Neuronal stem cell (in vitro differentiated cells): ENCODE data around the gene SIRPD.

Experiments used
- DNase-seq: peaks from one replicate; pipeline ENCODE4 v3.0.0-alpha.2; 2013; ENCODE audit warnings: low spot score
- H2AFZ ChIP-seq: one replicate; pipeline ENCODE4 v1.6.1; 2013; ENCODE audit warnings: mild to moderate bottlenecking, low read length, inconsistent platforms
- H2AK5ac ChIP-seq: 2 replicates; pipeline ENCODE4 v1.6.1; 2013; ENCODE audit warnings: low read depth, mild to moderate bottlenecking, inconsistent platforms, low read length, moderate library complexity, mixed read lengths
- H2BK120ac ChIP-seq: 2 replicates; pipeline ENCODE4 v1.6.1; 2013; ENCODE audit warnings: low read depth, mild to moderate bottlenecking, inconsistent platforms, low read length, moderate library complexity, mixed read lengths
- H2BK12ac ChIP-seq: one replicate; pipeline ENCODE4 v1.6.1; 2013; ENCODE audit warnings: low read length, inconsistent platforms
- H2BK15ac ChIP-seq: 2 replicates; pipeline ENCODE4 v1.6.1; 2013; ENCODE audit warnings: mild to moderate bottlenecking, low read length, inconsistent platforms, mixed read lengths
- H2BK5ac ChIP-seq: one replicate; pipeline ENCODE4 v1.6.1; 2013; ENCODE audit warnings: inconsistent platforms, mild to moderate bottlenecking, low read length, moderate library complexity
- H3K14ac ChIP-seq: one replicate; pipeline ENCODE4 v1.6.1; 2013; ENCODE audit warnings: low read length, inconsistent platforms
- H3K18ac ChIP-seq: 2 replicates; pipeline ENCODE4 v1.6.1; 2013; ENCODE audit warnings: low read length, inconsistent platforms
- H3K23ac ChIP-seq: 2 replicates; pipeline ENCODE4 v1.6.1; 2013; ENCODE audit warnings: low read depth, mild to moderate bottlenecking, mixed read lengths, low read length, inconsistent platforms; ENCODE audit not compliant: poor library complexity
- H3K27ac ChIP-seq: replicated peaks from 3 replicates; pipeline ENCODE4 v1.5.1; 2013; ENCODE audit warnings: low read length, inconsistent platforms
- H3K27me3 ChIP-seq, 3 experiments: 2 replicates each; pipeline ENCODE4 v1.6.1; 2013; ENCODE audit warnings: low read length in 3 of 3, mild to moderate bottlenecking in 2 of 3, inconsistent platforms in 1 of 3, low read depth in 1 of 3, mixed read lengths in 1 of 3, moderate library complexity in 1 of 3; ENCODE audit not compliant: control insufficient read depth in 3 of 3, insufficient read depth in 3 of 3
- H3K36me3 ChIP-seq, 2 donors: replicated peaks in 1 of 2; 2 replicates each; pipeline ENCODE4 v1.6.1; 2013; ENCODE audit warnings: low read length in 2 of 2; ENCODE audit not compliant: control insufficient read depth in 2 of 2, insufficient read depth in 2 of 2
- H3K4ac ChIP-seq: 2 replicates; pipeline ENCODE4 v1.6.1; 2013; ENCODE audit warnings: inconsistent platforms, mild to moderate bottlenecking, low read length, moderate library complexity
- H3K4me1 ChIP-seq, 2 donors: 1 replicate in 1 of 2; 2 replicates in 1 of 2; pipeline ENCODE4 v1.6.1; 2013; ENCODE audit warnings: low read length in 2 of 2, low read depth in 1 of 2; ENCODE audit not compliant: control insufficient read depth in 2 of 2, insufficient read depth in 1 of 2
- H3K4me2 ChIP-seq: one replicate; pipeline ENCODE4 v1.6.1; 2013; ENCODE audit warnings: mild to moderate bottlenecking, low read length, inconsistent platforms; ENCODE audit not compliant: insufficient read depth, poor library complexity, severe bottlenecking
- H3K4me3 ChIP-seq, 2 donors: 2 replicates each; pipeline ENCODE4 v1.5.1; 2013; ENCODE audit warnings: low read length in 2 of 2, mild to moderate bottlenecking in 2 of 2, inconsistent platforms in 1 of 2, moderate library complexity in 1 of 2
- H3K79me1 ChIP-seq: one replicate; pipeline ENCODE4 v1.6.1; 2013; ENCODE audit warnings: low read depth, mild to moderate bottlenecking, inconsistent platforms, low read length, moderate library complexity
- H3K9ac ChIP-seq: one replicate; pipeline ENCODE4 v1.6.1; 2013; ENCODE audit warnings: mild to moderate bottlenecking, low read depth, low read length, inconsistent platforms; ENCODE audit not compliant: poor library complexity
- H3K9me3 ChIP-seq, 2 donors: replicated peaks in 1 of 2; 2 replicates each; pipeline versions ENCODE3 to v1.6.1; 2013; ENCODE audit warnings: low read length in 2 of 2, mild to moderate bottlenecking in 2 of 2, inconsistent platforms in 1 of 2, low read depth in 1 of 2, mixed read lengths in 1 of 2, moderate library complexity in 1 of 2; ENCODE audit not compliant: control insufficient read depth in 2 of 2, insufficient read depth in 1 of 2
- H4K8ac ChIP-seq: one replicate; pipeline ENCODE4 v1.6.1; 2013; ENCODE audit warnings: low read depth, mild to moderate bottlenecking, inconsistent platforms, low read length, moderate library complexity
- H4K91ac ChIP-seq: one replicate; pipeline ENCODE4 v1.6.1; 2013; ENCODE audit warnings: low read length, low read depth, mild to moderate bottlenecking, inconsistent platforms; ENCODE audit not compliant: poor library complexity
- WGBS, 2 donors: extraction: QIAGEN DNeasy Blood & Tissue Kit; methylation state at CpG; one replicate each; pipeline ENCODE4 v1.1.7; 2013; ENCODE audit warnings: missing lambda C conversion rate in 2 of 2, mixed read lengths in 1 of 2; ENCODE audit not compliant: insufficient read length in 2 of 2, insufficient replicate concordance in 1 of 2; ENCODE audit errors: extremely low coverage in 2 of 2; 5-methylcytosine and 5-hydroxymethylcytosine counted together

Gene SIRPD

GRCh38 chr20:1494436-1494835, 63.1 kb downstream of the SIRPD start:
- Histone ChIP-seq H2BK12ac (no peak overlapping the region), H2AFZ (no peak overlapping the region), H4K8ac (no peak overlapping the region), H3K14ac (no peak overlapping the region), H2BK5ac (no peak overlapping the region), H3K27ac (no peak overlapping the region), H3K9me3 (peaks cover 0 to 2% of the 10 kb centered on the region in 2 donors), H3K9ac (no peak overlapping the region), H3K36me3 (no peaks in the 10 kb centered on the region), H3K18ac (no peak overlapping the region), H3K4ac (no peak overlapping the region), H3K4me2 (no peak overlapping the region), H2AK5ac (no peak overlapping the region), H3K23ac (no peak overlapping the region), H4K91ac (no peak overlapping the region), H3K27me3 (peaks cover 0 to 17% (median 0%) of the 10 kb centered on the region in 3 experiments), H3K4me1 (no peaks in the 10 kb centered on the region), H2BK120ac (no peak overlapping the region), H2BK15ac (no peak overlapping the region), H3K4me3 (no peak overlapping the region), H3K79me1 (no peaks in the 10 kb centered on the region)
- no CpG with 5 or more reads among the region's 3 CpGs for WGBS, 2 donors
- no peak for DNase-seq

DNA sequence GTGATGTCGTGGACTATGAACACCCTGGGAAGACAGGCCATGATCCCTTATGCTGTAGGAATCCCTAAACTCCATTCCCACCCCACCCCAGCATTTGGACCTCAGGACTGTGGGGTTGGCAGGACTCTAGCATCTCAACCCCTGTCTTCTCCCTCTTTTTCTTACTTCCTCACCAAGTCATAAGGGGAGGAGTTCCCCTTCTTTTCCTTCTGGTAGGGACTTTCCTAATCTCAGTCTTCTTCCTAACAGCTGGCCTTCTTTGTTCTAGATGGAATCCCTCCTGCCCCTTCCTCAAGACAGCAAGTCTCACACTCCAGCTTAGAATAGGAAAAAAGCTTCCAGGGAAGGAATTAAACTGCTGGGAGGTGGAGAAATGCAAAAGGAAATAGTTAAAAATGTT, 64.0 kb downstream of the SIRPD start:
- Histone ChIP-seq H2AFZ (no peak overlapping the region), H3K4me2 (no peak overlapping the region), H3K27ac (no peak overlapping the region), H3K18ac (no peak overlapping the region), H3K14ac (no peak overlapping the region), H2BK15ac (no peak overlapping the region), H3K4ac (no peak overlapping the region), H4K91ac (no peak overlapping the region), H3K4me3 (no peak overlapping the region), H2BK12ac (no peak overlapping the region), H2BK120ac (no peak overlapping the region), H3K9ac (no peak overlapping the region), H3K27me3 (peaks cover 0 to 19% (median 0%) of the 10 kb centered on the region in 3 experiments), H3K79me1 (no peaks in the 10 kb centered on the region), H2AK5ac (no peak overlapping the region), H4K8ac (no peak overlapping the region), H2BK5ac (no peak overlapping the region), H3K4me1 (no peaks in the 10 kb centered on the region), H3K23ac (no peak overlapping the region), H3K9me3 (peaks cover 0 to 2% of the 10 kb centered on the region in 2 donors), H3K36me3 (no peaks in the 10 kb centered on the region)
- no peak for DNase-seq
- no CpG with 5 or more reads among the region's 1 CpG for WGBS, 2 donors

- WGBS, 2 donors, result no CpG with 5 or more reads among the region's 2 CpGs
- H3K23ac ChIP-seq, result no peak overlapping the region
- H3K9ac ChIP-seq, result no peak overlapping the region
- H2BK12ac ChIP-seq, result no peak overlapping the region
- H3K79me1 ChIP-seq, result no peaks in the 10 kb centered on the region
- no peak overlapping the region for H3K4me3 ChIP-seq
- peaks cover 0 to 26% (median 0%) of the 10 kb centered on the region in 3 experiments for H3K27me3 ChIP-seq
- no peaks in the 10 kb centered on the region for H3K36me3 ChIP-seq
- no peaks in the 10 kb centered on the region for H3K4me1 ChIP-seq
- H3K9me3 ChIP-seq, result peaks cover 0 to 2% of the 10 kb centered on the region in 2 donors
- H3K4me2 ChIP-seq, result no peak overlapping the region
- H4K8ac ChIP-seq, result no peak overlapping the region
- no peak overlapping the region for H4K91ac ChIP-seq
- no peak overlapping the region for H3K18ac ChIP-seq
- H2AK5ac ChIP-seq, result no peak overlapping the region
- no peak overlapping the region for H2BK15ac ChIP-seq
- H3K4ac ChIP-seq, result no peak overlapping the region
- no peak overlapping the region for H2BK120ac ChIP-seq
- H3K14ac ChIP-seq, result no peak overlapping the region
- H3K27ac ChIP-seq, result no peak overlapping the region
- no peak for DNase-seq
- H2AFZ ChIP-seq, result no peak overlapping the region
- H2BK5ac ChIP-seq, result no peak overlapping the region
Observed at GRCh38 chr20:1491860-1492642, 65.5 kb downstream of the SIRPD start.

- Histone ChIP-seq H3K23ac (no peak within 1 kb of the TSS), H3K27me3 (peaks cover 0 to 30% (median 0%) of the 10 kb centered on the region in 3 experiments), H3K4ac (no peak within 1 kb of the TSS), H3K4me2 (no peak within 1 kb of the TSS), H2BK15ac (no peak within 1 kb of the TSS), H2AFZ (no peak within 1 kb of the TSS), H3K36me3 (no peaks in the 10 kb centered on the region), H3K4me3 (no peak within 1 kb of the TSS), H2BK5ac (no peak within 1 kb of the TSS), H3K9me3 (peaks cover 0 to 2% of the 10 kb centered on the region in 2 donors), H3K14ac (no peak within 1 kb of the TSS), H2AK5ac (peak within 1 kb of the TSS; percentile 70), H2BK120ac (no peak within 1 kb of the TSS), H3K4me1 (no peaks in the 10 kb centered on the region), H4K91ac (no peak within 1 kb of the TSS), H3K27ac (no peak within 1 kb of the TSS), H2BK12ac (no peak within 1 kb of the TSS), H4K8ac (peak within 1 kb of the TSS; percentile 23), H3K79me1 (no peaks in the 10 kb centered on the region), H3K9ac (no peak within 1 kb of the TSS), H3K18ac (peak within 1 kb of the TSS; percentile 22)
- WGBS, 2 donors, result no CpG with 5 or more reads among the region's 11 CpGs
- no peak for DNase-seq
Observed at GRCh38 chr20:1491281-1491840, 66.1 kb downstream of the SIRPD start, which contains the start of gene SIRPB2. Gene SIRPB2 (minus strand): TSS chr20:1491420. CDS start chr20:1491359, 61 bp downstream.
